Measurements from ENCODE around the gene SPDL1. TPM values are rescaled to one million over a fixed set of nuclear protein-coding genes. Genes with fewer than 3 reads are reported as not detected.
A peak's percentile ranks its signal among the peaks of the same experiment; 100 is the strongest.

The SPDL1 gene
- total RNA-seq, 1 experiment from 2014 or later: 29.9 TPM

GRCh38 chr5:169629847-169630548 is 46.4 kb downstream of the SPDL1 start:
- H3K4me1 ChIP-seq (ENCODE audit: insufficient read depth, low read length): peaks cover 46% of the 10 kb centered on the region
- peak; percentile 65 for ATAC-seq
- H3K79me2 ChIP-seq (ENCODE audit: low read length): no peaks in the 10 kb centered on the region
- H3F3A ChIP-seq (ENCODE audit: low read length, unreplicated experiment): no peaks in the 10 kb centered on the region
- ChIA-PET POLR2A (ENCODE audit: unreplicated experiment) (no interaction called here), CTCF (interaction anchor here (0.8 kb wide), 1 partner anchor 13 kb away, joined by 3 read pairs; no protein-coding TSS in a partner anchor)
- H3K9me3 ChIP-seq (ENCODE audit: low read length): peaks cover 3% of the 10 kb centered on the region; the same call in 1 of the 2 replicates
- no peak overlapping the region for H3K9ac ChIP-seq (ENCODE audit: low read length)
- peak overlapping the region; percentile 40; the same call in 1 of the 2 replicates for H2AFZ ChIP-seq (ENCODE audit: low read length)
- no peaks in the 10 kb centered on the region for H4K20me1 ChIP-seq (ENCODE audit: low read length)
- peak; percentile 86 for DNase-seq
- no peaks in the 10 kb centered on the region for H3K27me3 ChIP-seq (ENCODE audit: low read length)
- H3K36me3 ChIP-seq (ENCODE audit: low read depth, low read length): no peaks in the 10 kb centered on the region
- peak overlapping the region; percentile 16; the same call in 1 of the 2 replicates for H3K4me2 ChIP-seq (ENCODE audit: low read length)
- intact Hi-C loops (cut with micrococcal nuclease): no loop called here
- no peaks in the 10 kb centered on the region for H3K9me2 ChIP-seq (replicated peaks; ENCODE audit: low read length)
- H3K4me3 ChIP-seq (ENCODE audit: low read length): no peak overlapping the region
- peak overlapping the region; percentile 41 for H3K27ac ChIP-seq (ENCODE audit: low read length)
- TF ChIP-seq EZH2phosphoT487 (IDR thresholded peaks at IDR 0.05; ENCODE audit: borderline replicate concordance, low read length): no peak
- TF ChIP-seq, protein P1, sequence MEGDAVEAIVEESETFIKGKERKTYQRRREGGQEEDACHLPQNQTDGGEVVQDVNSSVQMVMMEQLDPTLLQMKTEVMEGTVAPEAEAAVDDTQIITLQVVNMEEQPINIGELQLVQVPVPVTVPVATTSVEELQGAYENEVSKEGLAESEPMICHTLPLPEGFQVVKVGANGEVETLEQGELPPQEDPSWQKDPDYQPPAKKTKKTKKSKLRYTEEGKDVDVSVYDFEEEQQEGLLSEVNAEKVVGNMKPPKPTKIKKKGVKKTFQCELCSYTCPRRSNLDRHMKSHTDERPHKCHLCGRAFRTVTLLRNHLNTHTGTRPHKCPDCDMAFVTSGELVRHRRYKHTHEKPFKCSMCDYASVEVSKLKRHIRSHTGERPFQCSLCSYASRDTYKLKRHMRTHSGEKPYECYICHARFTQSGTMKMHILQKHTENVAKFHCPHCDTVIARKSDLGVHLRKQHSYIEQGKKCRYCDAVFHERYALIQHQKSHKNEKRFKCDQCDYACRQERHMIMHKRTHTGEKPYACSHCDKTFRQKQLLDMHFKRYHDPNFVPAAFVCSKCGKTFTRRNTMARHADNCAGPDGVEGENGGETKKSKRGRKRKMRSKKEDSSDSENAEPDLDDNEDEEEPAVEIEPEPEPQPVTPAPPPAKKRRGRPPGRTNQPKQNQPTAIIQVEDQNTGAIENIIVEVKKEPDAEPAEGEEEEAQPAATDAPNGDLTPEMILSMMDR (conservative IDR thresholded peaks at IDR 0.05; ENCODE audit: low read depth, low read length): no peak
- no TSS peak for BruUV-seq (replicated peaks)

- BruUV-seq (replicated peaks): no TSS peak
- no peaks in the 10 kb centered on the region for H4K20me1 ChIP-seq (ENCODE audit: low read length)
- DNase-seq: no peak
- H3K79me2 ChIP-seq (ENCODE audit: low read length): no peaks in the 10 kb centered on the region
- H3F3A ChIP-seq (ENCODE audit: low read length, unreplicated experiment): no peaks in the 10 kb centered on the region
- no peak overlapping the region for H2AFZ ChIP-seq (ENCODE audit: low read length)
- peaks cover 3% of the 10 kb centered on the region; the same call in 1 of the 2 replicates for H3K9me3 ChIP-seq (ENCODE audit: low read length)
- no peak overlapping the region for H3K4me2 ChIP-seq (ENCODE audit: low read length)
- ChIA-PET CTCF (no interaction called here), POLR2A (ENCODE audit: unreplicated experiment) (interaction anchor here (0.7 kb wide), 1 partner anchor 9 kb away, joined by 3 read pairs; no protein-coding TSS in a partner anchor)
- no peak overlapping the region for H3K9ac ChIP-seq (ENCODE audit: low read length)
- H3K27ac ChIP-seq (ENCODE audit: low read length): no peak overlapping the region
- ATAC-seq: no peak
- no peak overlapping the region for H3K4me3 ChIP-seq (ENCODE audit: low read length)
- H3K36me3 ChIP-seq (ENCODE audit: low read depth, low read length): no peaks in the 10 kb centered on the region
- H3K4me1 ChIP-seq (ENCODE audit: insufficient read depth, low read length): peaks cover 45% of the 10 kb centered on the region
- intact Hi-C loops (cut with micrococcal nuclease): no loop called here
- H3K27me3 ChIP-seq (ENCODE audit: low read length): no peaks in the 10 kb centered on the region
- TF ChIP-seq, protein P1 (conservative IDR thresholded peaks at IDR 0.05; ENCODE audit: low read depth, low read length): no peak
- TF ChIP-seq EZH2 (IDR thresholded peaks at IDR 0.05; ENCODE audit: low read length, unreplicated experiment): no peak
- no peak for TF ChIP-seq EZH2phosphoT487 (IDR thresholded peaks at IDR 0.05; ENCODE audit: borderline replicate concordance, low read length)
- no peaks in the 10 kb centered on the region for H3K9me2 ChIP-seq (replicated peaks; ENCODE audit: low read length)
These were observed 47.8 kb downstream of the SPDL1 start for GRCh38 chr5:169631360-169631759.

- ATAC-seq: peak; percentile 48
- TF ChIP-seq EZH2phosphoT487 (IDR thresholded peaks at IDR 0.05; ENCODE audit: borderline replicate concordance, low read length) (no peak), EZH2 (IDR thresholded peaks at IDR 0.05; ENCODE audit: low read length, unreplicated experiment) (no peak)
- TF ChIP-seq, protein P1 (conservative IDR thresholded peaks at IDR 0.05; ENCODE audit: low read depth, low read length): no peak
- peak overlapping the region; percentile 14; the same call in 1 of the 2 replicates for H3K4me2 ChIP-seq (ENCODE audit: low read length)
- ChIA-PET POLR2A (ENCODE audit: unreplicated experiment) (interaction anchor here (0.9 kb wide), 1 partner anchor 30 kb away, joined by 4 read pairs; no protein-coding TSS in a partner anchor), CTCF (interaction anchor here (0.6 kb wide), 1 partner anchor 169 kb away, joined by 3 read pairs; no protein-coding TSS in a partner anchor)
- no peaks in the 10 kb centered on the region for H4K20me1 ChIP-seq (ENCODE audit: low read length)
- no peaks in the 10 kb centered on the region for H3K79me2 ChIP-seq (ENCODE audit: low read length)
- H3K9me2 ChIP-seq (replicated peaks; ENCODE audit: low read length): no peaks in the 10 kb centered on the region
- no TSS peak for BruUV-seq (replicated peaks)
- no peak overlapping the region for H2AFZ ChIP-seq (ENCODE audit: low read length)
- H3F3A ChIP-seq (ENCODE audit: low read length, unreplicated experiment): no peaks in the 10 kb centered on the region
- no peaks in the 10 kb centered on the region for H3K36me3 ChIP-seq (ENCODE audit: low read depth, low read length)
- H3K4me3 ChIP-seq (ENCODE audit: low read length): no peak overlapping the region
- H3K27me3 ChIP-seq (ENCODE audit: low read length): no peaks in the 10 kb centered on the region
- peaks cover 35% of the 10 kb centered on the region for H3K4me1 ChIP-seq (ENCODE audit: insufficient read depth, low read length)
- peak overlapping the region; percentile 38 for H3K27ac ChIP-seq (ENCODE audit: low read length)
- intact Hi-C loops (cut with micrococcal nuclease): loop anchor here (1.0 to 2.0 kb wide), 5 partner anchors 31 to 63 kb away; no protein-coding TSS in a partner anchor
- no peak overlapping the region for H3K9ac ChIP-seq (ENCODE audit: low read length)
- peaks cover 3% of the 10 kb centered on the region; the same call in 1 of the 2 replicates for H3K9me3 ChIP-seq (ENCODE audit: low read length)
- DNase-seq: peak; percentile 7
These were observed 49.4 kb downstream of the SPDL1 start for GRCh38 chr5:169632946-169633345.
